HG03045 (cell line): Measurements from ENCODE around the gene SLC25A26.

Experiments used
- ATAC-seq: cut with Tn5 transposase; IDR thresholded peaks from one replicate; pipeline ENCODE4 v1.9.1; 2021; ENCODE audit warnings: mild to moderate bottlenecking, moderate library complexity; ENCODE audit not compliant: unreplicated experiment

SLC25A26 gene

DNA sequence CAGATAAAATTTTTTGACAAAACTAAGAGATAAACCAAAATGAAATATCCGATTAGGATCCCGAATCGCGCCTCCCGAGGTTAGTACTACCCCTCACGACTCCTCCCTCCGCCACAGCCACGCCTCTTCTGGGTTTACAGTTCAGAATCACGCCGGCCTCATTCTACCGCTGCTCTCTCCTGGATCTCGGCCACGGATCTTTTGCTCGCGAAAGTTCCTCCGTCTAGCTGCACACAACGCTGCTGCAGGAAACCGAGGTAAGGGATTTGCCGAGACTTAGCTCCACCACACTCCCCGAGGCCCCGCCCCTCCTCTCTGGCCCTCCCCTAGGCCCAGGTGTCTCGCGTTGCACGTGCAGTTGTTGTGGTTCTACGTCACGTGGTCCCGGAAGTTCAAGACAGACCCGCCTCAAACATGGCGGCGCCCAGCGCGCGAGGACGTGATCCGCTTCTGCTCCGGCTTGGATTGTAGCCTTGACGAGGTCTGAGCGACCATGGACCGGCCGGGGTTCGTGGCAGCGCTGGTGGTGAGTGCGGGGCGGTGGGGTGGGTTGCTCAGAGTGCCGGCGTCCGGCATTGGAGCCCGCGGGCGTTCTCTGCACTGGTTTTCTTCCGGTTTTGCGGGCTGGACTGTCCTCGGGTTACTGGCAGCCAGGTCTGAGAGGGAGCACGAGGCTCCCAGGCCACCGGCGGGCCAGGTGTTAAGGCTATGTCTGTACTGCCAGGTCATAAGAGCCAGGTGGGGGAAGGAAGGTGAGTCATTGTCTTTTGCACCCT is at the start of gene SLC25A26:
Gene SLC25A26, plus strand, starts transcription at position 400 of the 776 bp plus-strand sequence. Its CDS starts 94 bp downstream, at position 494.
- peak; percentile 99 for ATAC-seq

GRCh38 chr3:66172394-66172793 is 48.4 kb upstream of the SLC25A26 start:
- no peak for ATAC-seq

- ATAC-seq, result no peak
Observed at GRCh38 chr3:66177026-66177425, 43.8 kb upstream of the SLC25A26 start.

DNA sequence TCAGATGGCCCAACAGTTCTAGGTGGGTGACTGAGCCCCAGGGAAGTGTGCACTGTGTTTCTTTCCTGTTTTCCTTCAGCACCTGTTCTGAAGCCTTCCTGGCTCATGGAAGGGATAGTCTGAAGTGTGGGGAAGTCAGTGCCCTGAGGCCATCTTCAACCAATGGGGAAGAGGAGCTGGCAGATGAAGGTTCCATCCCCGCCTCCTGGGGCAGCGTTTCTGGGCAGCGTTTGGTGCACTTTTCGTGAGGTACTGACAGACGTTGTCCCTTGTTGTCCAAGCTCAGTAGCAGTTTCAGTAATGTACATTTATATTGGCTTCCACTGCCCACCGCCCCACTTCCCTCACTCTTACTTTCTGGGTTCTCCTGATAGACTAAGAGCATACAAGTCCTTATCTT is 42.6 kb upstream of the SLC25A26 start:
- ATAC-seq, result no peak

DNA sequence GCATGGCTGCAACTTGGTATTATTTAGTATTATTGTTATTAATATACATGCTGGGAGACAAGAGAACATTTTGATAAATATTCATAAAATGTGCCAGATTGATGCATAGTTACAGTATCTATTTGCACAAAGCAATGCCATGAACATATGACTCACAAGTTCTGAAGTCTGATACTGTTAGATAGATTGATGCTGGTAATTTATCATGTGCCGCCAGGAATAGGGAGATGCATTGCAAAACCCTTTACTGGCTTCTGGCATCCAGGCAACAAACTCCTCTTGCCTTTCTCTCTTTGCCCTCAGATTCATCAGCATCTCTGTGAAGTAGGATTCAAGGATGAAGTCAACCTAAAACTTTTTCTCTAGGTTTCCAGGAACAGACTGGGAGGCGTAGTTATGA is 41.0 kb upstream of the SLC25A26 start:
- ATAC-seq, result no peak

- ATAC-seq, result no peak
Observed at GRCh38 chr3:66181764-66182163, 39.0 kb upstream of the SLC25A26 start.

GRCh38 chr3:66182246-66182645 is 38.6 kb upstream of the SLC25A26 start:
- ATAC-seq, result no peak

DNA sequence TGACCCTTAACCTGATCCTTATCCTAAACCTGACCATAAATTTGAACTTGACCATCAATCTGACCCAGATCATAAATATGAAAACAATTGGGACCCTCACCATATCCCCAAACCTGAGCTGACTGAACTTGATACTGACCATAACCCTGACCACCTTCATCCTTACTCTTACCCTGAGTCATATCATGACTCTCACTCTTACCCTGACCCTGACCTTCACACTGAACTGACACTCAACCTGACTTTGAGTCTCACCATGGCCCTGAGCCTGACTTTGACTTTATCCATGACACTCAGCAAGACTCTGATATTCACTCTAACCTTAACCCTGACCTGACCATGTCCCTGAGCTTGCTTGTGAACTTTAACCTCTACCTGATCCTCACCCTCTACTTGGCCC is 34.3 kb upstream of the SLC25A26 start:
- ATAC-seq, result no peak

DNA sequence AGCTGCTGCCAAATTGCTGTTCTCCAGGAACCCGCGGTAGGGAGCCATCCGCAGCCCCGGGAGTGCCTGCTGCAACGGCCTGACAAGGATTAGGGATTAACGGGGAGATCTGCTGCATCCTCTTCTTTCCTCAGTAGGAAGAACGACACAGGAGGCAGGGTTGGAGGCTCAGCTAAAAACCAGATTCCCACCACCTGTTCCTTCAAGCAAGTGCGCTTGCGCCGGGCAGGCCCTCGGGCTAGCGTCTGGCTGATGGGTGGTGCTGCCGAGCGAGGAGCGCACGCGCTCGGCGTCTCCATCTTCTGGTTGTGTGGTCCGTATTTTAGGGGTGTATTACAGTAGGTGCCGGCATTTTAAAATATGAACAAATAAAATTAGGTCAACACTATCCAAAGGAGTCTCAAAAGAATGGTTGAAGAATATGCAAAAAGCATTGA is 25.4 kb upstream of the SLC25A26 start:
- no peak for ATAC-seq

GRCh38 chr3:66196633-66197032 is 24.2 kb upstream of the SLC25A26 start:
- no peak for ATAC-seq

DNA sequence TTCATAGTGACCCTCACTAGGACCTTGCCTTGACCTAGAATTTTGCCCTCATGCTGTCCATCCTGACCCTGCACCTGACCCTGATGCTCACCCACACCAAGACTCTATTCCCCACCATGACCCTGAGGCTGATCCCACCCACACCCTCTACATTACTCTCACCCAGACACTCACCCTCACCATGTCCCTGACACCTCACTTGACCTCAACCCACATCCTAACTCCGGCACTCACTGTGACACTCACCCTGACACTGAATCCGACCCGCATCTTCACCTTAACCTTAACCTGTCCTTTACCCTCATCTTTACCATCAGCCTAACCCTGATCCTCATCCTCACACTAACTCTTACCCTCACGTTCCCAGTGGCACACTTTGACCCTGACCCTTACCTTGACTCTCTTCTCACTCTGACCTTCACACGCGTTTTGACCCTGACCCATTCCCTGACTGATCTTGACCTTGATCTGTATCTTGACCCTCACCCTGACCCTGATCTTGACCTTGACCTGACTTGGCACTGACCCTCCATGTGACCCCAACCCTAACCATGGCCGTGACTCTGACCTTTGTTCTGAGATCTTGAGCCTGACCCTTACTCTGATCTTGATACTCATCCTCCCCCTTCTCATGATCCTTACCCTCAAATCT is 22.2 kb upstream of the SLC25A26 start:
- ATAC-seq, result no peak

DNA sequence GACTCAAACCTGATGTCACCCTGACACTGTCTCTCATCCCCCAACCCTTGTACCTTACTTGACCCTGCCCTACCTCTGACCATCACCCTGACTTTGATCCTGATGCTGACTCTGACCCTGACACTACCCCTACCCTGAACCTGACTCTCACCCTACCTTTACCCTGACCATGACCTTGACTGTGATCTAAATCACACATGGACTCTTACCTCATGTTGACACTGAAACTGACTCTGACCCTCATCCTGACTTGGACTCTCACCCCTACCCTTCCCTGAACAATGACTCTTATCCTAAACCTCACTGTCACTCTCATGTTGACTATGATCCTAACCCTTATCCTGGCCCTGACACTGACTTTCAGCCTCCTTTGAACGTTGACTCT is 21.7 kb upstream of the SLC25A26 start:
- ATAC-seq, result no peak

DNA sequence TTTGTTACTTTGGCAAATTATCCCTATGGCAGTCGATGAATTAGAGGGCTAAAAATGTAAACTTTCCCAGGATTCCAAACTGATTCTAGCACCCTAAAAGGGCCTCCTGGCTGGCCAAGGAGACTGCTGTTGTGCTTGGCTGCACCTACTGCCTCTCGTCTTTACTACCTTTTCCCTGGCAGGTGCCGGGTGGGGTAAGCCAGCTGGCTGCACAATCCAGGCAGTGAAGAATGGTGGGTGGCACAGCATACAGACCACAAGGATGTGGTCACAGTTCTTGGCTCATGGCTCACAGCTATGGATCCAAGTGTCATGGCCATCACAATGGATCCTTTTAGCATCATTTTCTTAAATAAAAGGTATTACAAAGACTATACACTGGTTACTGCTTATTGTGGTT is 20.7 kb upstream of the SLC25A26 start:
- no peak for ATAC-seq

DNA sequence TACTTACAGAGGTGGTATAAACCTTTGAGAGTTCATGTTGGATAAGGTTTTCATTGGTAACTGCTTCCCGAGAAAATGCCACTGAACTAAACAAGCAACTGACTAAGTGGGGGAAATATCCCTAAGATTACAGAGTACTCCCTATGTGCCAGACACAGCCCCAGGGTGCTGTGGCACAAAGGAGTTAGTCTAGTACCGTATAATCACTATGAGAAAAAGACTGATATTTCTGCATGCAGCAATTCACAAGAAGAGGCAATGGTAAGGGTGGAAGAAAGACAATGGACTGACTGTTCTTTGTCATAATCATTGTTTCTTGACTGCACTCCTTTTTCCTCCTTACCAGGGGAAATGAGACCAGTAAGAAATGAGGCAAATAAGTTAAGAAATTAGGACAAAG is 20.0 kb upstream of the SLC25A26 start:
- ATAC-seq, result no peak

- ATAC-seq, result no peak
Observed at GRCh38 chr3:66203275-66203674, 17.5 kb upstream of the SLC25A26 start.

DNA sequence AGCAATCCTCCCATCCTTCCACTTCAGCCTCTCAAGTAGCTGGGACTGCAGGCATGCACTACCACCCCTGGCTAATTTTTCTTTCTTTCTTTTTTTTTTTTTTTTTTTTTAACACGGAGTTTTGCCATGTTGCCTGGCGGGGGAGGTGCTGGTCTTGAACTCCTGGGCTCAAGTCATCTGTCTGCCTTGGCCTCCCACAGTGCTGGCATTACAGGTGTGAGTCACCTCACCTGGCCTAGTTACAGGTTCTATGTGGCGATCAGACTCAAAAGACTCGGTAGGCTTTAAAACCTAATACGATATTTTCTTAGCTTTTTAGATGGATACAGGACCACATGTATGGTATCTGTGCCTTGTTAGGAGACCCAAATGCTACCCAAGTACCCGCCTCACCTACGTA is 14.0 kb upstream of the SLC25A26 start:
- ATAC-seq, result no peak

DNA sequence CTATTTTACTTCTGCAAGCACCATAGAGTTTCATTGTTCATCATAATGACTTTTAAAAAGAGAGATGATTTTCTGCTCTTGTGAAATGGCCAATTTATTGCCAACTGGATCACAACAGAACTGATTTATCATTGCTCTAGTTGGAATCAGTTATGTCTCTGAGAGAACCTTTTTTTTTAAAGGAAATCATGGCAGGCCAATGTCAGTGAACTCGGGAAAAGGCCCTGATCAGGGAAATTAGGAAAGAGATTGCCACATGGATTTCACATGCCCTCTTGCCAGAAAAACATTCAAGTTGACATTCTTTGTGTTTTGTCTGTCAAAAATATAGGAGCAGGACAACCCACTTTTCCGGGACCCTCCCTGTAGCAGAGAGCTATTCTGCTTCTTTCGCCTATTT is 12.6 kb upstream of the SLC25A26 start:
- ATAC-seq, result no peak

- ATAC-seq, result no peak
Observed at GRCh38 chr3:66210687-66211295, 10.0 kb upstream of the SLC25A26 start.

DNA sequence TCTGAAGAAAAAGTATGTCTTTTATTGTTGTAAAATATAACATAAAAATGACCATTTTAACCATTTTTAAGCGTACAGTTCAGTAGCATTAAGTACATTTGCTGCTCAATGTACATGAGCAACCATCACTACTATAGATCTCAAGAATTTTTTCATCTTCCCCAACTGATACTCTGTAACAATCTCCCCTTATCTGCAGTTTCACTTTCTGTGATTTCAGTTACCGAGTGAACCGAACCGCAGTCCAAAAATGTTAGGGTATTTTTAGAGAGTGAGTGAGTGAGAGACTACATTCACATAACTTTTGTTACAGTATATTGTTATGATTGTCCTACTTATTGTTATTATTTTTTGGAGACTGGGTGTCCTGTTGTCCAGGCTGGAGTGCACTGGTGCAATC is 9.0 kb upstream of the SLC25A26 start:
- ATAC-seq, result no peak

- no peak for ATAC-seq
Observed at GRCh38 chr3:66215106-66215505, 5.7 kb upstream of the SLC25A26 start.

GRCh38 chr3:66220066-66220465 is 735 bp upstream of the SLC25A26 start:
- ATAC-seq, result no peak

- no peak for ATAC-seq
Observed at GRCh38 chr3:66224220-66224619, 3.4 kb downstream of the SLC25A26 start.
